Medulla oblongata (tissue), 1 donor: ENCODE results near the gene THOC6.
"Not testable (repeated sequence)": the region's sequence is repeated elsewhere in the genome, so short reads cannot be mapped to it uniquely, and the experiment has no call there.

Experiments
- DNase-seq: peaks from one replicate; pipeline ENCODE4 v3.0.0-alpha.2; 2015; ENCODE audit errors: extremely low spot score

THOC6 gene

GRCh38 chr16:3072148-3072547 lies 48.3 kb downstream of the THOC6 start:
- not testable (repeated sequence) for DNase-seq

DNA sequence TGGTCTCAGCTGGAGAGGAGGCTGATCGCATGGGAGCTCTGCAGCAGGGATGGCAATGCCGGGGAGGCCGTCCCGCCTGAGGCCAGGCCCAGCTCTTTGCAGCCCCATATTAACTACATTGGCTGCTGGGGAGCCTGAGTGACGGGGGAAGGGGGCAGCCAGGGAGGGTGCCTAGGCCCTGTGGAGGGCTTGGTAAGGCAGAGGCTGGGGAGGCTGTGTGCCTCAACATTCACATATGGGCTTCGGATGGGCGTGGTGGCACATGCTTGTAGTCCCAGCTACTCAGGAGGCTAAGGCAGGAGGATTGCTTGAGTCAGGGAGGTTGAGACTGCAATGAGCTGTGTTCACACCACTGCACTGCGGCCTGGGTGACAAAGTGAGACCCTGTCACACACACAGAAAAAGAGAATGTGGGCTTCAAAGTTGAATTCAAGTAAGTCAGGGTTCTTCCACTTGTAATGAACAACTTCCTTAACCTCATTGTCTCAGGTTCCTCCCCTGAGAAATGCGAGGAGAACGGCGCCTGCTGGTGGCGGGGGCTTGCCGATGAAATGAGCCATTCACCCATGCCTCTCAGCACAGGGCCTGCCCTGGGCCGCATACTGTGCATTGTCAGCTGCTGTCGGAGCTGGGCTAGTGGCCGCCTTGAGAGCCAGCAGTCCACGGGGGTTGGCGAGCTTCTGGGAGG lies 48.9 kb downstream of the THOC6 start:
- DNase-seq = not testable (repeated sequence)

DNA sequence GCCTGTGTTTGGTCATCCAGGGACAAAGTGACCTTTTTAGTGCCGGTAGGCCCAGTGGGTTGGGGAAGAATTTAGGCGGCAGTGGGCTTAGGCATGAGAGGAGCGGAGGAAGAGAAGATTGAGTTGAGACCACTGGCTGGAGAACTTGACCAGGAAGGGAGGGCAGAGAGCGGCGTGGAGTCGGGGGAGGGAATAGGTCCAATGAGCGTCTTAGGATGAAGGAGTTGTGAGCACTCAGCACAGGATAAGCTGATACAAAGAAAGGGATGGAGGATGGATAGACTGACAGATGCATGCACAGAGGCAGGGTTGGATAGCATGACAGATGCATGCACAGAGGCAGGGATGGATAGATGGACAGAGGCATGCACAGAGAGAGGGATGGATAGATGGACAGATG lies 49.6 kb downstream of the THOC6 start:
- DNase-seq = no peak

GRCh38 chr16:3074860-3075522 lies 51.2 kb downstream of the THOC6 start:
- DNase-seq = no peak

DNA sequence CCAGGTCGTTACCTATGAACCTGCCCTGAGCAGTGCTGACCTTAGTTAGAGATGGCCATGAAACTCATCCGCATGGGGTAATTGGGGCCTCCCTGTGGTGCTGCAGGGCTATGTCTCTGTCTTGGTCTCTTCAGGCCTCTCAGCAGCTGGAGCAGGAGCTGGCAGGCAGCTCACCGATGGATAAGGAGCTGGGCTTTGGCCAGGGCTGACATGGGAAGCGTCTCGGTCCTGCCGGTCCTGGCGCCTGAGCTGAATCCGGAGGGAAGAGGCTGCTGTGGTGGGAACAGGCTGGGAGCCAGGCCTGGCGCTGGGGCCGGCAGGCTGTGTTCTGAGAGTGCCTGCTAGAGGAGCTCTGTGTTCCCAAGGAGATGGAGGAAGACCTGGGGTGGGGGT lies 51.7 kb downstream of the THOC6 start:
- DNase-seq = no peak

- not testable (repeated sequence) for DNase-seq
These were observed 52.1 kb downstream of the THOC6 start for GRCh38 chr16:3075946-3076345.

DNA sequence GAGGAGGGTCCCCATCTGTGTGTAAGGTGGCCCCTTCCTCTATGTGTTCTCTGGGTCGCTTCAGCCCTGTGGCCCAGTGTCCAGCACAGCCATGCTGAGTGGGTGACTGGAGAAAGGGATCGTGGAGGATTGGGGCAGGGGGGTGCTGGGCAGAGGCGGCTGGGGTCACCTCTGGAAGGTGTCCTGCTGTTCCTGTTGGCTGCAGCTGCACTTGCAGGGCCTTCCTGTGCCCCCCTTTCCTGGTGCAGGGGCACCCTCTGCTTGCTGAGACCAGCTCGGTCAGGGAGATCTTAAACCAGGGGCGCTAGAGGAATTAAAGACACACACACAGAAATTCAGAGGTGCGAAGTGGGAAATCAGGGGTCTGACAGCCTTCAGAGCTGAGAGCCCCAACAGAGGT lies 52.7 kb downstream of the THOC6 start:
- no peak for DNase-seq
